ENCODE data around the gene TMEM200A.

The TMEM200A gene

DNA sequence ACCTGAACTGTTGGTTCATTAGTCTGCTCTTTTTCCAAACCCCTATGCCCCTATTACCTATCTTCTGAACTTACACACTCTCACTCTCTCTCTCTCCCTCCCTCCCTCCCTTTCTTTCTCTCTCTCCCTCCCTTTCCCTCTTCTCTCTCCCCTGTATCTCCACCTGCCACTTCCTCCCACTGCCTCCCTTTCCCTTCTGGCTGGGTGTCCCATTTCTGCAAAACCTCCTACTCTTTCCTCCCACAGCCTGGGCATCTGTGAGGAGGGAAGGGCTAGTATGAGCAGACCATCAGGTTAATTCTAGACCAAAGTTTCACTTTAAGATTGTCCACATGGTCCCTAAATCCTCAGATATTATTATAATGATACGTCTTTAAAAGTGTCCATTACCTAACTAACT is 95.1 kb downstream of the TMEM200A start:
- no peak overlapping the region for H3K9ac ChIP-seq (ENCODE audit: low read length)
- no peak overlapping the region for H2AFZ ChIP-seq (ENCODE audit: low read depth, low read length)
- H3K4me3 ChIP-seq (ENCODE audit: low read length): no peak overlapping the region
- H3K27me3 ChIP-seq (ENCODE audit: low read depth, low read length): no peaks in the 10 kb centered on the region
- H3K4me1 ChIP-seq (ENCODE audit: low read length): no peaks in the 10 kb centered on the region
- no peak for TF ChIP-seq EZH2phosphoT487 (IDR thresholded peaks at IDR 0.05; ENCODE audit: low read depth)
- TF ChIP-seq, protein P1, sequence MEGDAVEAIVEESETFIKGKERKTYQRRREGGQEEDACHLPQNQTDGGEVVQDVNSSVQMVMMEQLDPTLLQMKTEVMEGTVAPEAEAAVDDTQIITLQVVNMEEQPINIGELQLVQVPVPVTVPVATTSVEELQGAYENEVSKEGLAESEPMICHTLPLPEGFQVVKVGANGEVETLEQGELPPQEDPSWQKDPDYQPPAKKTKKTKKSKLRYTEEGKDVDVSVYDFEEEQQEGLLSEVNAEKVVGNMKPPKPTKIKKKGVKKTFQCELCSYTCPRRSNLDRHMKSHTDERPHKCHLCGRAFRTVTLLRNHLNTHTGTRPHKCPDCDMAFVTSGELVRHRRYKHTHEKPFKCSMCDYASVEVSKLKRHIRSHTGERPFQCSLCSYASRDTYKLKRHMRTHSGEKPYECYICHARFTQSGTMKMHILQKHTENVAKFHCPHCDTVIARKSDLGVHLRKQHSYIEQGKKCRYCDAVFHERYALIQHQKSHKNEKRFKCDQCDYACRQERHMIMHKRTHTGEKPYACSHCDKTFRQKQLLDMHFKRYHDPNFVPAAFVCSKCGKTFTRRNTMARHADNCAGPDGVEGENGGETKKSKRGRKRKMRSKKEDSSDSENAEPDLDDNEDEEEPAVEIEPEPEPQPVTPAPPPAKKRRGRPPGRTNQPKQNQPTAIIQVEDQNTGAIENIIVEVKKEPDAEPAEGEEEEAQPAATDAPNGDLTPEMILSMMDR (IDR thresholded peaks at IDR 0.05; ENCODE audit: low read depth, low read length): no peak
- H3K27ac ChIP-seq (ENCODE audit: low read length): no peak overlapping the region
- H3K4me2 ChIP-seq (ENCODE audit: low read length): no peak overlapping the region
- H3K9me3 ChIP-seq (ENCODE audit: insufficient read depth, low read length): no peaks in the 10 kb centered on the region
- H3K36me3 ChIP-seq (replicated peaks; ENCODE audit: low read depth, low read length): no peaks in the 10 kb centered on the region
- H3K79me2 ChIP-seq (ENCODE audit: low read length): no peaks in the 10 kb centered on the region
- no peaks in the 10 kb centered on the region for H4K20me1 ChIP-seq (ENCODE audit: insufficient read depth, low read length)

DNA sequence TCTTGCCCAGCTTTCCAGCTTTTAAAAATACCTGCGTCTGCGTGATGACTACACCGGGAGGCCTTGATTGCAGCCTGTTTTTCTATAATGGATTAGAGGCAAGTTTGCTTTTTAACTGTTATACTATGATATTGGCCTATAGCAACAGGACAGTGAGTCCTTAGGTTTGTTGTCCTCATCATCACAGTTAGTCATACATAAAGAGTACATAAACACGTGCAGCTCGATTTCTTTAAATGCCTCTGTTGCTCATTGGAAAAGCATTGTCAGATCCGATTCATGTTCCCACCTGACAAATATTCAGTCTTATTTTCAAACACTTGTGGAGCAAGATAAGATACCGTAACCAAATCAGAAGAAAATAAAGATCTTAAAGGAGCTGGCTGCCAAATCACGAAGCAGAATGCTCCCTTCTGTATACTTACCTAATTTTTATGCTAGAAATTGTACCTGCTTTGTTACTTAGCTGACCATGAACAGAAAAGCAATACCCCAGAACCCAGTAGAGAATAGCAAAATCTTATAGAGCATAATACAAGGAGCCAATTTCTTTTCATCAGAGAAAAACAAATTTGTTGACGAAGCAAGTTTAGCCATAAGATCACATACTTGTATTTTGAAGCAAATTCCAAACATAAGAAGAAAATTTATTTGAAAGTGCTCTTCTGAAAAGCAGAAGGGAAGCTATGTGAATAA is 100.4 kb downstream of the TMEM200A start:
- H2AFZ ChIP-seq (ENCODE audit: low read depth, low read length): no peak overlapping the region
- H3K4me2 ChIP-seq (ENCODE audit: low read length): no peak overlapping the region
- H3K79me2 ChIP-seq (ENCODE audit: low read length): no peaks in the 10 kb centered on the region
- no peak overlapping the region for H3K4me3 ChIP-seq (ENCODE audit: low read length)
- no peaks in the 10 kb centered on the region for H3K4me1 ChIP-seq (ENCODE audit: low read length)
- H3K27ac ChIP-seq (ENCODE audit: low read length): no peak overlapping the region
- no peaks in the 10 kb centered on the region for H4K20me1 ChIP-seq (ENCODE audit: insufficient read depth, low read length)
- no peaks in the 10 kb centered on the region for H3K27me3 ChIP-seq (ENCODE audit: low read depth, low read length)
- TF ChIP-seq, protein P1 (IDR thresholded peaks at IDR 0.05; ENCODE audit: low read depth, low read length): no peak
- no peak for TF ChIP-seq EZH2phosphoT487 (IDR thresholded peaks at IDR 0.05; ENCODE audit: low read depth)
- H3K9ac ChIP-seq (ENCODE audit: low read length): no peak overlapping the region
- H3K9me3 ChIP-seq (ENCODE audit: insufficient read depth, low read length): no peaks in the 10 kb centered on the region
- no peaks in the 10 kb centered on the region for H3K36me3 ChIP-seq (replicated peaks; ENCODE audit: low read depth, low read length)

DNA sequence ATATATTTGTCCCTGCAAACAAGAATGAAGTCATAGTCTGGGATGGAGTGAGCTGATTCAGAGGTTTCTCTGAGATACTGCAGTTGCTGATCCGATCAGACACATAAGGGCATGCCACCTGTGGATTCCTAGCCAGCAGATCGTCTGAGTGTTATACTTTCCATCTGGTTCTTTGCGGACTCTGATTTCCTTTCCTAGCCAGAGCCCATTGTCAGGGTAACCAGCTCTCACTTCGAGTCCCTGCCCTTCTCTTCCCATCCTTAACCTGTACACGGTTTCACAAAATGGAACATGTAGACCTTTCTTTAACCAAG is 100.9 kb downstream of the TMEM200A start:
- TF ChIP-seq, protein P1 (IDR thresholded peaks at IDR 0.05; ENCODE audit: low read depth, low read length): no peak
- TF ChIP-seq EZH2phosphoT487 (IDR thresholded peaks at IDR 0.05; ENCODE audit: low read depth): no peak
- no peaks in the 10 kb centered on the region for H3K9me3 ChIP-seq (ENCODE audit: insufficient read depth, low read length)
- H3K27ac ChIP-seq (ENCODE audit: low read length): no peak overlapping the region

DNA sequence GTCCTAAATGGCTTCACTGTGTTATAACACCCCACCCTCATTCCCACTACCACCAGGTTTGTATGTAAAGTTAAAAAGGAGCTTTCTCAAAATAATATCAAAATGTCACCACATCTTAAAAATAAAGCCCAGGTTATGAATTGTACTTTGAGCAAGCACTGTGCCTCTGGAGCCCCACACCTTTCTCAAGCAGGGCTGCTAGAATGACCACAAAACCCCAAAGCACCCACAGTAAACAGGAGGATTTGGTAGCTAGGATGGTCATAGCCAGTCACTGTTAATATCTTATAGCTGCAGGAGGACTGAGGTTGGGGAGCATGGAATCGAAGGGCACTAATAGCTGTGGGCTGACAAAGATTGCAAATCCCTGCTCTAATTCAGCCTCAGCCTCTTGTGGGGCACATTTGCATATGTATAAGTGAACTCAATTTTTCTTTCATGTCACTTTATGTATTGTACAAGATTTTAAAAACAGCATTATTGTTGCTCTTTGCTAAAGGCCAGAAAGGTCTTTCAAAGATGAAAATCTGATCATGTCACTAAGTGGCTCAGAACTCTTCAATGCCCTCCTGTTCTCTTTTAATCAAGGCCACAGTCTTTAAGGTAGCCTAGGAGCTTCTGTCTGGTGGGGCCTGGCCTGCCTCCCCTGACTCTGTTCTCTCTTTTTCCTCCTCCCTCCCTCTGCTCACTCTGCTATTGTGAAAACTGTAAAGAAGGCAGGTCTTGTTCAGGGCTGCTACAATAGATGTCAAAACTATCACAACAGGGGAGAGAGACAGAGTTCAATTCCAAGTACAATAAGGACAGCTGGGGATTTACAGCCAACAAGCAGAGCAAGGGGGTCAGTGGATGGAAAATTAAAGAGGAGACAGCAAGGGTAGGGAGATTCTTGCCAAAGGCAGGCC is 101.6 kb downstream of the TMEM200A start:
- H3K9me3 ChIP-seq (ENCODE audit: insufficient read depth, low read length): no peaks in the 10 kb centered on the region
- TF ChIP-seq EZH2phosphoT487 (IDR thresholded peaks at IDR 0.05; ENCODE audit: low read depth): no peak
- TF ChIP-seq, protein P1 (IDR thresholded peaks at IDR 0.05; ENCODE audit: low read depth, low read length): no peak
- no peak overlapping the region for H3K4me2 ChIP-seq (ENCODE audit: low read length)
- no peak overlapping the region for H3K9ac ChIP-seq (ENCODE audit: low read length)
- H3K4me1 ChIP-seq (ENCODE audit: low read length): no peaks in the 10 kb centered on the region
- no peaks in the 10 kb centered on the region for H4K20me1 ChIP-seq (ENCODE audit: insufficient read depth, low read length)
- H3K4me3 ChIP-seq (ENCODE audit: low read length): no peak overlapping the region
- no peaks in the 10 kb centered on the region for H3K36me3 ChIP-seq (replicated peaks; ENCODE audit: low read depth, low read length)
- no peaks in the 10 kb centered on the region for H3K79me2 ChIP-seq (ENCODE audit: low read length)
- no peak overlapping the region for H3K27ac ChIP-seq (ENCODE audit: low read length)
- H3K27me3 ChIP-seq (ENCODE audit: low read depth, low read length): no peaks in the 10 kb centered on the region
- H2AFZ ChIP-seq (ENCODE audit: low read depth, low read length): no peak overlapping the region

More for the DNA sequence above, 100.9 kb downstream of the TMEM200A start:
- no peak overlapping the region for H3K9ac ChIP-seq (ENCODE audit: low read length)
- no peak overlapping the region for H3K4me2 ChIP-seq (ENCODE audit: low read length)
- H3K79me2 ChIP-seq (ENCODE audit: low read length): no peaks in the 10 kb centered on the region
- no peaks in the 10 kb centered on the region for H3K36me3 ChIP-seq (replicated peaks; ENCODE audit: low read depth, low read length)
- H3K4me1 ChIP-seq (ENCODE audit: low read length): no peaks in the 10 kb centered on the region
- H4K20me1 ChIP-seq (ENCODE audit: insufficient read depth, low read length): no peaks in the 10 kb centered on the region
- no peak overlapping the region for H3K4me3 ChIP-seq (ENCODE audit: low read length)
- no peaks in the 10 kb centered on the region for H3K27me3 ChIP-seq (ENCODE audit: low read depth, low read length)
- H2AFZ ChIP-seq (ENCODE audit: low read depth, low read length): no peak overlapping the region

Data from OCI-LY3 (cell line).